ENCODE results near the gene STK16. TPM values are rescaled to one million over a fixed set of nuclear protein-coding genes. Genes with fewer than 3 reads are reported as not detected.

Gene STK16
- polyA plus RNA-seq, 1 donor from 2014 or later = 64.9 TPM

GRCh38 chr2:219210196-219210885 is 34.9 kb upstream of the STK16 start:
- Histone ChIP-seq H3K4me3 (ENCODE audit: low read length) (no peak overlapping the region), H3K79me2 (replicated peaks; ENCODE audit: insufficient read depth, low read length) (no peaks in the 10 kb centered on the region), H3K36me3 (ENCODE audit: insufficient read depth, low read length) (no peaks in the 10 kb centered on the region), H3F3A (ENCODE audit: insufficient read depth, low read length, poor library complexity, severe bottlenecking) (no peaks in the 10 kb centered on the region), H3K9ac (ENCODE audit: low read length) (no peak overlapping the region), H3K27ac (ENCODE audit: low read length) (no peak overlapping the region), H3K4me2 (ENCODE audit: low read length) (no peak overlapping the region), H3K9me3 (ENCODE audit: low read length) (no peaks in the 10 kb centered on the region), H3K9me2 (ENCODE audit: insufficient read depth, low read length) (no peaks in the 10 kb centered on the region), H4K20me1 (ENCODE audit: insufficient read depth) (no peaks in the 10 kb centered on the region), H2AFZ (ENCODE audit: low read depth, low read length) (no peak overlapping the region), H3K27me3 (ENCODE audit: insufficient read depth, low read depth, low read length) (no peaks in the 10 kb centered on the region)
- no peak for TF ChIP-seq RAD21 (conservative IDR thresholded peaks at IDR 0.05)
- no peak for TF ChIP-seq CTCF (IDR thresholded peaks at IDR 0.05; ENCODE audit: poor library complexity, severe bottlenecking)
- TF ChIP-seq SMC3 (conservative IDR thresholded peaks at IDR 0.05; ENCODE audit: poor library complexity) = no peak
- TF ChIP-seq REST (IDR thresholded peaks at IDR 0.05; ENCODE audit: borderline replicate concordance) = no peak
- no peak for TF ChIP-seq EZH2 (IDR thresholded peaks at IDR 0.05; ENCODE audit: borderline replicate concordance, insufficient read depth, low read length, poor library complexity, severe bottlenecking)
- no peak for TF ChIP-seq MXI1 (conservative IDR thresholded peaks at IDR 0.05; ENCODE audit: poor library complexity, severe bottlenecking)
- TF ChIP-seq POLR2AphosphoS5 (IDR thresholded peaks at IDR 0.05) = no peak

- H3K9me3 ChIP-seq (ENCODE audit: low read length) = no peaks in the 10 kb centered on the region
- TF ChIP-seq MXI1 (conservative IDR thresholded peaks at IDR 0.05; ENCODE audit: poor library complexity, severe bottlenecking) = no peak
- no peak for TF ChIP-seq TAF1 (IDR thresholded peaks at IDR 0.05; ENCODE audit: low read depth)
- TF ChIP-seq RAD21 (conservative IDR thresholded peaks at IDR 0.05) = no peak
- TF ChIP-seq POLR2AphosphoS5 (IDR thresholded peaks at IDR 0.05) = no peak
- no peak for TF ChIP-seq SMC3 (conservative IDR thresholded peaks at IDR 0.05; ENCODE audit: poor library complexity)
- TF ChIP-seq EP300 (conservative IDR thresholded peaks at IDR 0.05; ENCODE audit: poor library complexity, severe bottlenecking) = no peak
- no peak for TF ChIP-seq CTCF (IDR thresholded peaks at IDR 0.05; ENCODE audit: poor library complexity, severe bottlenecking)
- no peak for TF ChIP-seq EZH2 (IDR thresholded peaks at IDR 0.05; ENCODE audit: borderline replicate concordance, insufficient read depth, low read length, poor library complexity, severe bottlenecking)
- TF ChIP-seq REST (IDR thresholded peaks at IDR 0.05; ENCODE audit: borderline replicate concordance) = no peak
- no peak overlapping the region for H2AFZ ChIP-seq (ENCODE audit: low read depth, low read length)
- H3K27me3 ChIP-seq (ENCODE audit: insufficient read depth, low read depth, low read length) = no peaks in the 10 kb centered on the region
- no peak overlapping the region for H3K4me2 ChIP-seq (ENCODE audit: low read length)
- no peak overlapping the region for H3K27ac ChIP-seq (ENCODE audit: low read length)
- no peaks in the 10 kb centered on the region for H4K20me1 ChIP-seq (ENCODE audit: insufficient read depth)
- H3K79me2 ChIP-seq (replicated peaks; ENCODE audit: insufficient read depth, low read length) = no peaks in the 10 kb centered on the region
- H3K4me3 ChIP-seq (ENCODE audit: low read length) = no peak overlapping the region
- H3K9me2 ChIP-seq (ENCODE audit: insufficient read depth, low read length) = no peaks in the 10 kb centered on the region
- no peaks in the 10 kb centered on the region for H3F3A ChIP-seq (ENCODE audit: insufficient read depth, low read length, poor library complexity, severe bottlenecking)
- no peak overlapping the region for H3K9ac ChIP-seq (ENCODE audit: low read length)
- H3K36me3 ChIP-seq (ENCODE audit: insufficient read depth, low read length) = no peaks in the 10 kb centered on the region
Measured at GRCh38 chr2:219210886-219211362, 34.4 kb upstream of the STK16 start.

Data from neural cell (in vitro differentiated cells).